ENCODE results near the gene ABCG1.
"Not testable (repeated sequence)": the region's sequence is repeated elsewhere in the genome, so short reads cannot be mapped to it uniquely, and the experiment has no call there.

Gene ABCG1

GRCh38 chr21:42292563-42293142, 73.7 kb downstream of the ABCG1 start:
- DNase-seq = not testable (repeated sequence)

- no peak for DNase-seq
These were observed 74.8 kb downstream of the ABCG1 start for GRCh38 chr21:42293649-42294272.

- DNase-seq = no peak
These were observed 75.4 kb downstream of the ABCG1 start for GRCh38 chr21:42294273-42294880.

- DNase-seq = no peak
These were observed 76.9 kb downstream of the ABCG1 start for GRCh38 chr21:42295845-42296244.

- no peak for DNase-seq
These were observed 77.6 kb downstream of the ABCG1 start for GRCh38 chr21:42296501-42296900.

- no peak for DNase-seq
These were observed 78.4 kb downstream of the ABCG1 start for GRCh38 chr21:42297377-42297776.

GRCh38 chr21:42298237-42298636, 79.3 kb downstream of the ABCG1 start:
- no peak for DNase-seq

- no peak for DNase-seq
These were observed 79.7 kb downstream of the ABCG1 start for GRCh38 chr21:42298657-42299056.

- no peak for DNase-seq
These were observed 80.5 kb downstream of the ABCG1 start for GRCh38 chr21:42299324-42300044.

GRCh38 chr21:42300045-42300583, 81.2 kb downstream of the ABCG1 start:
- no peak for DNase-seq

- no peak for DNase-seq
These were observed 82.0 kb downstream of the ABCG1 start for GRCh38 chr21:42300956-42301355.

GRCh38 chr21:42301371-42302075, 82.6 kb downstream of the ABCG1 start:
- DNase-seq = no peak

- DNase-seq = no peak
These were observed 83.2 kb downstream of the ABCG1 start for GRCh38 chr21:42302076-42302650.

GRCh38 chr21:42302794-42303193, 83.9 kb downstream of the ABCG1 start:
- DNase-seq = no peak

- no peak for DNase-seq
These were observed 84.5 kb downstream of the ABCG1 start for GRCh38 chr21:42303443-42303842.

GRCh38 chr21:42304556-42305454, 85.9 kb downstream of the ABCG1 start:
- no peak for DNase-seq

GRCh38 chr21:42305707-42306147, 86.8 kb downstream of the ABCG1 start:
- DNase-seq = no peak

GRCh38 chr21:42306366-42307035, 87.6 kb downstream of the ABCG1 start:
- DNase-seq = peak; percentile 10

GRCh38 chr21:42307106-42307505, 88.2 kb downstream of the ABCG1 start:
- DNase-seq = no peak

GRCh38 chr21:42308161-42308913, 89.4 kb downstream of the ABCG1 start:
- no peak for DNase-seq

All from KG1 (cell line).